Keratinocyte (primary cell): ENCODE data around the gene NCAM2. TPM values are rescaled to one million over a fixed set of nuclear protein-coding genes. Genes with fewer than 3 reads are reported as not detected.

ENCODE experiments used
- DNase-seq: peaks from one replicate; pipeline ENCODE4 v3.0.0-alpha.2; 2011; ENCODE audit warnings: low read depth, missing footprints, low spot score
- FAIRE-seq: peaks from 2 replicates; lab custom pipeline; 2011; peaks lifted over from hg19 to GRCh38; lab: Jason Lieb, UNC
- H2AFZ ChIP-seq: 2 replicates; pipeline ENCODE4 v1.6.0; 2012; ENCODE audit warnings: low read length, control low read depth, inconsistent platforms; ENCODE audit not compliant: control insufficient read depth
- H3K27ac ChIP-seq: 2 replicates; pipeline ENCODE4 v1.5.1; 2011; ENCODE audit warnings: low read length; ENCODE audit not compliant: control insufficient read depth, insufficient read depth
- H3K27me3 ChIP-seq: 3 replicates; pipeline ENCODE4 v1.6.0; 2011; ENCODE audit warnings: low read length; ENCODE audit not compliant: control insufficient read depth, insufficient read depth; ENCODE audit errors: extremely low read depth
- H3K36me3 ChIP-seq, 2 experiments: 2 replicates in 1 of 2; 3 replicates in 1 of 2; pipeline ENCODE4 v1.5.1; 2011; ENCODE audit warnings: low read length in 2 of 2, mild to moderate bottlenecking in 1 of 2; ENCODE audit not compliant: control insufficient read depth in 2 of 2, insufficient read depth in 2 of 2; ENCODE audit errors: extremely low read depth in 1 of 2
- H3K4me1 ChIP-seq: 3 replicates; pipeline ENCODE4 v1.5.1; 2011; ENCODE audit warnings: low read length; ENCODE audit not compliant: control insufficient read depth, insufficient read depth; ENCODE audit errors: extremely low read depth
- H3K4me2 ChIP-seq: 3 replicates; pipeline ENCODE4 v1.6.0; 2011; ENCODE audit warnings: low read depth, low read length; ENCODE audit not compliant: control insufficient read depth, insufficient read depth; ENCODE audit errors: extremely low read depth
- H3K4me3 ChIP-seq, 3 experiments: fragments of 200-600 bp in 1 of 3; sonication (generic) in 1 of 3; 2 replicates in 2 of 3; 3 replicates in 1 of 3; pipeline ENCODE4 v1.5.1; 2011 to 2016; ENCODE audit warnings: low read length in 3 of 3, mild to moderate bottlenecking in 3 of 3, control low read depth in 2 of 3, inconsistent platforms in 1 of 3, low read depth in 1 of 3, mixed read lengths in 1 of 3, mixed run types in 1 of 3, moderate library complexity in 1 of 3; ENCODE audit not compliant: control insufficient read depth in 2 of 3, insufficient read depth in 2 of 3; ENCODE audit errors: extremely low read depth in 1 of 3
- H3K79me2 ChIP-seq: 2 replicates; pipeline ENCODE4 v1.6.0; 2012; ENCODE audit warnings: low read length; ENCODE audit not compliant: control insufficient read depth, insufficient read depth
- H3K9ac ChIP-seq: 3 replicates; pipeline ENCODE4 v1.6.0; 2011; ENCODE audit warnings: low read length; ENCODE audit not compliant: control insufficient read depth, insufficient read depth; ENCODE audit errors: extremely low read depth
- H3K9me1 ChIP-seq: 3 replicates; pipeline ENCODE4 v1.6.0; 2011; ENCODE audit warnings: low read length; ENCODE audit not compliant: control insufficient read depth, insufficient read depth; ENCODE audit errors: extremely low read depth
- H3K9me3 ChIP-seq: 2 replicates; pipeline ENCODE4 v1.5.1; 2012; ENCODE audit warnings: low read depth, low read length; ENCODE audit not compliant: control insufficient read depth
- H4K20me1 ChIP-seq: 3 replicates; pipeline ENCODE4 v1.6.0; 2011; ENCODE audit warnings: low read length; ENCODE audit not compliant: control insufficient read depth, insufficient read depth; ENCODE audit errors: extremely low read depth
- CTCF ChIP-seq, 3 experiments: IDR thresholded peaks in 1 of 3; conservative IDR thresholded peaks in 1 of 3; optimal IDR thresholded peaks in 1 of 3; 2 replicates in 2 of 3; 3 replicates in 1 of 3; pipeline versions ENCODE3 to v1.5.1; 2011; ENCODE audit warnings: low read length in 3 of 3, mild to moderate bottlenecking in 3 of 3, moderate library complexity in 2 of 3, control low read depth in 1 of 3, inconsistent platforms in 1 of 3; ENCODE audit not compliant: insufficient read depth in 2 of 3; ENCODE audit errors: extremely low read depth in 1 of 3
- EZH2 ChIP-seq: IDR thresholded peaks from one replicate; pipeline ENCODE4 v1.6.1; 2012; ENCODE audit warnings: inconsistent platforms, mild to moderate bottlenecking, low read length, moderate library complexity
- dilution Hi-C: fragments of 300-500 bp; cut with MboI; formaldehyde crosslinking; loops from one replicate; pipeline ENCODE4 v1.7.0; 2020; ENCODE audit warnings: low sequenced_read_pairs; ENCODE audit not compliant: extremely low pct_ligation_motif_present
- polyA plus RNA-seq, 5 experiments: library from polyadenylated mRNA; depleted of rRNA in 3 of 5; stranded (reverse) in 3 of 5; stranded (forward) in 1 of 5; unstranded in 1 of 5; fragments of >200 nt; gene quantifications; 1 replicate in 1 of 5; 2 replicates in 3 of 5; 3 replicates in 1 of 5; pipeline versions ENCODE4 v1.2.1 to v1.2.3, GENCODE V29; 2011 to 2012; ENCODE audit warnings: missing spikeins in 2 of 5, low read depth in 1 of 5, low replicate concordance in 1 of 5

NCAM2 gene
- polyA plus RNA-seq, 1 donor (not counting 4 experiments of a cell fraction or from before 2014, with no cell fraction given), result 0.16 TPM

GRCh38 chr21:21457077-21457476, 458.9 kb downstream of the NCAM2 start:
- TF ChIP-seq EZH2 (no peak), CTCF (optimal IDR thresholded peaks at IDR 0.05 in 1 of 3, IDR thresholded peaks at IDR 0.05 in 1 of 3, conservative IDR thresholded peaks at IDR 0.05 in 1 of 3; ENCODE audit: extremely low read depth in 1 of 3, insufficient read depth in 2 of 3, low read length in 3 of 3) (no peak)
- H3K36me3 ChIP-seq, result no peaks in the 10 kb centered on the region
- no peaks in the 10 kb centered on the region for H4K20me1 ChIP-seq
- no peak overlapping the region for H3K27ac ChIP-seq
- H2AFZ ChIP-seq, result no peak overlapping the region
- DNase-seq (no peak), FAIRE-seq (no peak)
- H3K27me3 ChIP-seq, result no peaks in the 10 kb centered on the region
- dilution Hi-C loops, result no loop called here
- no peaks in the 10 kb centered on the region for H3K9me3 ChIP-seq
- H3K9me1 ChIP-seq, result no peaks in the 10 kb centered on the region
- H3K4me2 ChIP-seq, result no peak overlapping the region
- H3K9ac ChIP-seq, result no peak overlapping the region
- no peaks in the 10 kb centered on the region for H3K79me2 ChIP-seq
- H3K4me1 ChIP-seq, result no peaks in the 10 kb centered on the region
- no peak overlapping the region for H3K4me3 ChIP-seq

GRCh38 chr21:21458124-21458631, 460.0 kb downstream of the NCAM2 start:
- no peaks in the 10 kb centered on the region for H4K20me1 ChIP-seq
- no peaks in the 10 kb centered on the region for H3K36me3 ChIP-seq
- H3K9me3 ChIP-seq, result no peaks in the 10 kb centered on the region
- DNase-seq, result no peak
- H2AFZ ChIP-seq, result no peak overlapping the region
- no peak overlapping the region for H3K9ac ChIP-seq
- H3K4me2 ChIP-seq, result no peak overlapping the region
- H3K9me1 ChIP-seq, result no peaks in the 10 kb centered on the region
- TF ChIP-seq CTCF (optimal IDR thresholded peaks at IDR 0.05 in 1 of 3, IDR thresholded peaks at IDR 0.05 in 1 of 3, conservative IDR thresholded peaks at IDR 0.05 in 1 of 3; ENCODE audit: extremely low read depth in 1 of 3, insufficient read depth in 2 of 3, low read length in 3 of 3), result no peak
- no peak for TF ChIP-seq EZH2
- no peaks in the 10 kb centered on the region for H3K4me1 ChIP-seq
- dilution Hi-C loops, result no loop called here
- H3K79me2 ChIP-seq, result no peaks in the 10 kb centered on the region
- FAIRE-seq, result no peak
- no peak overlapping the region for H3K27ac ChIP-seq
- no peaks in the 10 kb centered on the region for H3K27me3 ChIP-seq
- no peak overlapping the region for H3K4me3 ChIP-seq
